ENCODE measurements around the gene GALNT9. TPM values are rescaled to one million over a fixed set of nuclear protein-coding genes. Genes with fewer than 3 reads are reported as not detected.

Gene GALNT9
- total RNA-seq, 1 donor from 2014 or later = 2.1 TPM

DNA sequence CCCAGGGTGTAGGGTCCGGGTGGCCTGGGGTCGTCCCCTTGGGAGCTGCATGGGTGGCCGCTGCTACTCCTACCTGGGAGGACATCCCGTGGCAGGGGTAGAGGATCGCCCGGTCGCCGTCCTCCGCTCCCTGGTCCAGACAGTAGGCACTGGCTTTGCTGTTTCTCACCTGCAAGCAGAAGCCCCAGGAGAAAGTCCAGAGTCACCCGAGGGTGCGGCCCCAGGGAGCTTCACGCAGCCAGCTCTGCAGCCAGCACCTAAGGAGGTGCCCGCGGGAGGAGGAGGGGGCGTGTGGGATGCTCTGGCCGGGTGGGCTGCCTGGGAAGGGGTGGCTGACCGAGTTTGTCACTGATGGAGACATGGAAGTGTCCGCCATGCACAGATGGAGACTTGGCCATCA, 130.3 kb downstream of the GALNT9 start:
- H3K9me3 Mint-ChIP-seq (ENCODE audit: unreplicated experiment) = peaks cover 5% of the 10 kb centered on the region
- H3K36me3 Mint-ChIP-seq (ENCODE audit: low read depth, unreplicated experiment) = peaks cover 2% of the 10 kb centered on the region
- H3K4me2 ChIP-seq (ENCODE audit: low read length) = no peak overlapping the region
- H3K27ac ChIP-seq (ENCODE audit: low read depth, low read length) = no peak overlapping the region
- H3K27me3 Mint-ChIP-seq (ENCODE audit: low read depth, unreplicated experiment) = peaks cover 49% of the 10 kb centered on the region
- FAIRE-seq = no peak
- no peaks in the 10 kb centered on the region for H3K4me1 Mint-ChIP-seq (ENCODE audit: low read depth, unreplicated experiment)
- TF ChIP-seq EZH2 (IDR thresholded peaks at IDR 0.05; ENCODE audit: insufficient read depth, low read length) = no peak
- TF ChIP-seq, protein P1, sequence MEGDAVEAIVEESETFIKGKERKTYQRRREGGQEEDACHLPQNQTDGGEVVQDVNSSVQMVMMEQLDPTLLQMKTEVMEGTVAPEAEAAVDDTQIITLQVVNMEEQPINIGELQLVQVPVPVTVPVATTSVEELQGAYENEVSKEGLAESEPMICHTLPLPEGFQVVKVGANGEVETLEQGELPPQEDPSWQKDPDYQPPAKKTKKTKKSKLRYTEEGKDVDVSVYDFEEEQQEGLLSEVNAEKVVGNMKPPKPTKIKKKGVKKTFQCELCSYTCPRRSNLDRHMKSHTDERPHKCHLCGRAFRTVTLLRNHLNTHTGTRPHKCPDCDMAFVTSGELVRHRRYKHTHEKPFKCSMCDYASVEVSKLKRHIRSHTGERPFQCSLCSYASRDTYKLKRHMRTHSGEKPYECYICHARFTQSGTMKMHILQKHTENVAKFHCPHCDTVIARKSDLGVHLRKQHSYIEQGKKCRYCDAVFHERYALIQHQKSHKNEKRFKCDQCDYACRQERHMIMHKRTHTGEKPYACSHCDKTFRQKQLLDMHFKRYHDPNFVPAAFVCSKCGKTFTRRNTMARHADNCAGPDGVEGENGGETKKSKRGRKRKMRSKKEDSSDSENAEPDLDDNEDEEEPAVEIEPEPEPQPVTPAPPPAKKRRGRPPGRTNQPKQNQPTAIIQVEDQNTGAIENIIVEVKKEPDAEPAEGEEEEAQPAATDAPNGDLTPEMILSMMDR (IDR thresholded peaks at IDR 0.05; ENCODE audit: insufficient read depth, low read depth, low read length) = no peak
- H3K9ac ChIP-seq (ENCODE audit: low read length) = no peak overlapping the region
- no peaks in the 10 kb centered on the region for H3K4me1 ChIP-seq (ENCODE audit: insufficient read depth, low read length)
- H3K4me3 ChIP-seq (ENCODE audit: insufficient read depth, low read depth, low read length) = no peak overlapping the region
- H3K9me3 ChIP-seq (ENCODE audit: insufficient read depth, low read depth, low read length) = peaks cover 5% of the 10 kb centered on the region
- no peaks in the 10 kb centered on the region for H3K36me3 ChIP-seq (ENCODE audit: insufficient read depth, low read length)
- H3K79me2 ChIP-seq (ENCODE audit: insufficient read depth, low read length) = no peaks in the 10 kb centered on the region
- H2AFZ ChIP-seq (ENCODE audit: low read depth, low read length) = no peak overlapping the region
- no peaks in the 10 kb centered on the region for H4K20me1 ChIP-seq (ENCODE audit: insufficient read depth, low read length)
- H3K4me3 Mint-ChIP-seq (ENCODE audit: unreplicated experiment) = no peak overlapping the region
- no peak for DNase-seq (ENCODE audit: low read depth)
- H3K27ac Mint-ChIP-seq (ENCODE audit: unreplicated experiment) = no peak overlapping the region
- H3K27me3 ChIP-seq (ENCODE audit: insufficient read depth, low read length) = peaks cover 10% of the 10 kb centered on the region

DNA sequence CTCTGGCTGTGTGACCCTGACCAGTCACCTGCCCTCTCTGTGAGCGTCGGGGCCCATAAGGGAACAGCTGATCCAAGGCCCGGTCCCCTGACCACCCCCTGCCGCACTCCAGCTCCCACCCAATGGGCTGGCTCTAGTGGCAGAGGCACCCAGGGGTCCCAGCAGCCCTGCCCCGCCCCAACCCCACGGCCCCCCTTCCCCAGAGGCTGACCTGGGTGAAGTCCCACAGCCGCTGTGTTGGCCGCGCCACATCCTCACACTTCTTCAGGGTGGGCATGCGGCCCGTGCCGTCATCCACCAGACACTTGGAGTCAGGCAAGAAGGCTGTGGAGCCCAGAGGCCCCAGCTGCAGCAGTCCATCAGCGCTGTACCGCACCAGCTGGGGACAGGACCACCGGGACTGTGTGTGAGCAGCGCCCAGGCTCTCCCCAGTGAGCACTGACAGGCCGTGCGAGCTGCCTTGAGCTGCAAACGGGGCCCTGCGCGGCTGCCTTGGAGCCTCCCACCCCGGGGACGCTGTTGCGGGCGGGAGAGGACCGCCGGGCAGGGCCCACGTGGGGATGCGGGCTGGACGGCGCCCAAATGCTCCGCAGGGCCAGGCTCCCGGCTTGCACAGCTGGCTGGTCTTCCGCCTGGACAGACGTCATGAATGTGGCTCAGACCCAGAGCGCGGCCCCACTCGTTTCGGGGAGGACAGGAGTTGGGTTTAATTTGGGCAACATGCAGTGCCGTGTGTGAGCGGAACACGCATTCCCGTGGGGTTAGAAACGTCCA, 131.6 kb downstream of the GALNT9 start:
- no peak for DNase-seq (ENCODE audit: low read depth)
- H3K9me3 ChIP-seq (ENCODE audit: insufficient read depth, low read depth, low read length) = peaks cover 16% of the 10 kb centered on the region
- H3K4me2 ChIP-seq (ENCODE audit: low read length) = no peak overlapping the region
- peaks cover 6% of the 10 kb centered on the region for H3K27me3 ChIP-seq (ENCODE audit: insufficient read depth, low read length)
- no peak overlapping the region for H2AFZ ChIP-seq (ENCODE audit: low read depth, low read length)
- no peak overlapping the region for H3K4me3 Mint-ChIP-seq (ENCODE audit: unreplicated experiment)
- no peak overlapping the region for H3K4me3 ChIP-seq (ENCODE audit: insufficient read depth, low read depth, low read length)
- TF ChIP-seq EZH2 (IDR thresholded peaks at IDR 0.05; ENCODE audit: insufficient read depth, low read length) = no peak
- TF ChIP-seq, protein P1 (IDR thresholded peaks at IDR 0.05; ENCODE audit: insufficient read depth, low read depth, low read length) = no peak
- no peaks in the 10 kb centered on the region for H3K79me2 ChIP-seq (ENCODE audit: insufficient read depth, low read length)
- peaks cover 4% of the 10 kb centered on the region for H3K36me3 Mint-ChIP-seq (ENCODE audit: low read depth, unreplicated experiment)
- no peak overlapping the region for H3K9ac ChIP-seq (ENCODE audit: low read length)
- H3K27ac ChIP-seq (ENCODE audit: low read depth, low read length) = no peak overlapping the region
- no peaks in the 10 kb centered on the region for H3K36me3 ChIP-seq (ENCODE audit: insufficient read depth, low read length)
- H3K27ac Mint-ChIP-seq (ENCODE audit: unreplicated experiment) = no peak overlapping the region
- H3K4me1 ChIP-seq (ENCODE audit: insufficient read depth, low read length) = no peaks in the 10 kb centered on the region
- H3K4me1 Mint-ChIP-seq (ENCODE audit: low read depth, unreplicated experiment) = no peaks in the 10 kb centered on the region
- H3K27me3 Mint-ChIP-seq (ENCODE audit: low read depth, unreplicated experiment) = peaks cover 58% of the 10 kb centered on the region
- no peak for FAIRE-seq
- no peaks in the 10 kb centered on the region for H4K20me1 ChIP-seq (ENCODE audit: insufficient read depth, low read length)
- peaks cover 12% of the 10 kb centered on the region for H3K9me3 Mint-ChIP-seq (ENCODE audit: unreplicated experiment)

DNA sequence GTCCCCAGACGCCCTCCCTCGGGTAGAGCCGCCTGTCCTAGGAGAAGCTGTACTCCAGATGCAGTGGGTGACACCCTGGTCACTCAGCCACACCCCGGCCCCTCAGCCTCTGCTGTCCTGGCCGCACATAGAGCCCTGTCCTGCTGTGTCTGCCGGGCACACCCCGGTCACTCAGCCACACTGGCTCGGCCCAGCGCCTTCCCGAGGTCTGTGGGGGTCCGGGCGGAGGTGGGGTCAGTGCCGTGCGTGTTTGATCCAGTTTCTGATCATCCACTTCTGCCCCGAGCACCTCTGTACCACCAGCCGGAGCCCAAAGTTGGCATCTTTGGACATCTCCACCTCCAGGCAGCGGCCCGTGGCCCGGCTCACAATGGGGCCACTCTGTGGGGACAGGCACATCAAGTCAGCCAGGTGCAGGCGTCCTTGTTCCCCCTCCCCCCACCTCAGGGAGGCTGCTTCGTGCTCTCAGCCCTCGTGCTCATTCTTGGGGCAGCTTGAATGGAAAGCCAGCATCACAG, 132.5 kb downstream of the GALNT9 start:
- no peak overlapping the region for H3K9ac ChIP-seq (ENCODE audit: low read length)
- H3K4me1 Mint-ChIP-seq (ENCODE audit: low read depth, unreplicated experiment) = no peaks in the 10 kb centered on the region
- H3K4me1 ChIP-seq (ENCODE audit: insufficient read depth, low read length) = no peaks in the 10 kb centered on the region
- H3K4me3 ChIP-seq (ENCODE audit: insufficient read depth, low read depth, low read length) = no peak overlapping the region
- H3K4me3 Mint-ChIP-seq (ENCODE audit: unreplicated experiment) = no peak overlapping the region
- no peak overlapping the region for H3K27ac ChIP-seq (ENCODE audit: low read depth, low read length)
- H3K4me2 ChIP-seq (ENCODE audit: low read length) = no peak overlapping the region
- peaks cover 16% of the 10 kb centered on the region for H3K9me3 ChIP-seq (ENCODE audit: insufficient read depth, low read depth, low read length)
- H3K27ac Mint-ChIP-seq (ENCODE audit: unreplicated experiment) = no peak overlapping the region
- peaks cover 52% of the 10 kb centered on the region for H3K27me3 Mint-ChIP-seq (ENCODE audit: low read depth, unreplicated experiment)
- TF ChIP-seq, protein P1 (IDR thresholded peaks at IDR 0.05; ENCODE audit: insufficient read depth, low read depth, low read length) = no peak
- no peak for TF ChIP-seq EZH2 (IDR thresholded peaks at IDR 0.05; ENCODE audit: insufficient read depth, low read length)
- no peaks in the 10 kb centered on the region for H4K20me1 ChIP-seq (ENCODE audit: insufficient read depth, low read length)
- H3K9me3 Mint-ChIP-seq (ENCODE audit: unreplicated experiment) = peaks cover 12% of the 10 kb centered on the region
- peaks cover 4% of the 10 kb centered on the region for H3K36me3 Mint-ChIP-seq (ENCODE audit: low read depth, unreplicated experiment)
- DNase-seq (ENCODE audit: low read depth) (no peak), FAIRE-seq (no peak)
- H3K27me3 ChIP-seq (ENCODE audit: insufficient read depth, low read length) = peaks cover 4% of the 10 kb centered on the region
- no peaks in the 10 kb centered on the region for H3K36me3 ChIP-seq (ENCODE audit: insufficient read depth, low read length)
- no peaks in the 10 kb centered on the region for H3K79me2 ChIP-seq (ENCODE audit: insufficient read depth, low read length)
- no peak overlapping the region for H2AFZ ChIP-seq (ENCODE audit: low read depth, low read length)

Data from astrocyte (in vitro differentiated cells and primary cell).